Hepatocyte (in vitro differentiated cells): Measurements from ENCODE around the gene D2HGDH. TPM values are rescaled to one million over a fixed set of nuclear protein-coding genes. Genes with fewer than 3 reads are reported as not detected.
"Not testable (repeated sequence)": the region's sequence is repeated elsewhere in the genome, so short reads cannot be mapped to it uniquely, and the experiment has no call there.

ENCODE experiments used
- DNase-seq: peaks from one replicate; pipeline ENCODE4 v3.0.0-alpha.2; 2016; ENCODE audit warnings: low spot score
- H2AFZ ChIP-seq: fragments of 200-600 bp; sonication (generic); 2 replicates; pipeline ENCODE4 v1.6.0; 2016; ENCODE audit warnings: antibody characterized with exemption, mild to moderate bottlenecking
- H3K27ac ChIP-seq: fragments of 200-600 bp; sonication (generic); 2 replicates; pipeline ENCODE4 v1.5.1; 2016; ENCODE audit warnings: mild to moderate bottlenecking
- H3K27me3 ChIP-seq: fragments of 200-600 bp; sonication (generic); 2 replicates; pipeline ENCODE4 v1.6.1; 2016
- H3K36me3 ChIP-seq: fragments of 200-600 bp; sonication (generic); replicated peaks from 2 replicates; pipeline ENCODE4 v1.5.1; 2016; ENCODE audit warnings: low read depth; ENCODE audit not compliant: insufficient read depth
- H3K4me1 ChIP-seq: fragments of 200-600 bp; sonication (generic); 2 replicates; pipeline ENCODE4 v1.5.1; 2016; ENCODE audit warnings: mild to moderate bottlenecking, moderate library complexity; ENCODE audit not compliant: insufficient read depth
- H3K4me2 ChIP-seq: fragments of 200-600 bp; sonication (generic); 2 replicates; pipeline ENCODE4 v1.6.0; 2016
- H3K4me3 ChIP-seq: fragments of 200-600 bp; sonication (generic); 2 replicates; pipeline ENCODE4 v1.5.1; 2016; ENCODE audit warnings: mild to moderate bottlenecking
- H3K79me2 ChIP-seq: fragments of 200-600 bp; sonication (generic); 2 replicates; pipeline ENCODE4 v1.6.0; 2017; ENCODE audit warnings: mild to moderate bottlenecking
- H3K9me2 ChIP-seq: fragments of 200-600 bp; sonication (generic); replicated peaks from 2 replicates; pipeline ENCODE4 v1.6.0; 2017; ENCODE audit warnings: mild to moderate bottlenecking; ENCODE audit not compliant: insufficient read depth
- H3K9me3 ChIP-seq: fragments of 200-600 bp; sonication (generic); 2 replicates; pipeline ENCODE4 v1.5.1; 2016; ENCODE audit warnings: low read depth, mild to moderate bottlenecking
- H4K20me1 ChIP-seq: fragments of 200-600 bp; sonication (generic); 2 replicates; pipeline ENCODE4 v1.6.0; 2016; ENCODE audit warnings: mild to moderate bottlenecking; ENCODE audit not compliant: insufficient read depth, poor library complexity, severe bottlenecking
- EZH2 ChIP-seq: fragments of 200-600 bp; sonication (generic); IDR thresholded peaks from 2 replicates; pipeline ENCODE4 v1.6.1; 2016; ENCODE audit warnings: antibody characterized with exemption, mild to moderate bottlenecking, borderline replicate concordance
- EZH2phosphoT487 ChIP-seq: fragments of 200-600 bp; sonication (generic); IDR thresholded peaks from one replicate; pipeline ENCODE4 v1.6.1; 2018; ENCODE audit warnings: antibody characterized with exemption, mild to moderate bottlenecking, low read depth, moderate library complexity; ENCODE audit not compliant: unreplicated experiment, severe bottlenecking
- WGBS: methylation state at CpG from one replicate; pipeline ENCODE4 v1.1.6; 2016; ENCODE audit warnings: low lambda C conversion rate; ENCODE audit errors: missing lambda C conversion rate; 5-methylcytosine and 5-hydroxymethylcytosine counted together
- polyA plus RNA-seq: library from polyadenylated mRNA; unstranded; fragments of >200 nt; fragmentation: Nextera tagmentation; extraction: Ambion mirVana; gene quantifications from 2 replicates; pipeline ENCODE4 v1.2.1, GENCODE V29; 2016
- total RNA-seq: library from RNA; depleted of rRNA; stranded (reverse); fragments of >200 nt; gene quantifications from 2 replicates; pipeline ENCODE4 v1.2.3, GENCODE V29; 2014
- TF ChIP-seq, protein P1 (sequence below): fragments of 200-600 bp; sonication (generic); IDR thresholded peaks from 2 replicates; pipeline ENCODE4 v1.5.1; 2016; ENCODE audit warnings: antibody characterized with exemption, mild to moderate bottlenecking; ENCODE audit not compliant: poor library complexity

D2HGDH gene
- total and polyA plus RNA-seq, 2 experiments from 2014 or later, result 12.9 to 41.2 TPM

DNA sequence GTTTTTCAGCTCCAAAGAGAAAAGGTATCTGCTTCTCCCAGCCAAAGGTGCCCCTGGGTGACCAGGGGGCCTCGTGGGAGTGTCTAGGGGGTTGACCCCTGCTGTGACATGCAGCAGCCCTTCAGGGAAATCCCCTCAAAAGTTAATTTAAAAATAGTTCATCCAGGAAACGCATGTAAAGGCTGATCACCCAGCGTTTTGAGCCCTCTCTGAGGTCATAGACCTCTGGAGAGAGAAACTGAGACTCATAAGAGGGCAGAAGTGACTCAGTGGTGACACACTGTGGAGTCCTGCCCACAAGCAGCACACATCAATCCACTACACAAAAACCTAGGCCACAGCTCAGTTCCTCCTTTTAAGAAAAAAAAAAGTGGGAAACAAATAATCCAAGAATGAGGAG lies 54.1 kb downstream of the D2HGDH start:
- H3K27ac ChIP-seq, result no peak overlapping the region

DNA sequence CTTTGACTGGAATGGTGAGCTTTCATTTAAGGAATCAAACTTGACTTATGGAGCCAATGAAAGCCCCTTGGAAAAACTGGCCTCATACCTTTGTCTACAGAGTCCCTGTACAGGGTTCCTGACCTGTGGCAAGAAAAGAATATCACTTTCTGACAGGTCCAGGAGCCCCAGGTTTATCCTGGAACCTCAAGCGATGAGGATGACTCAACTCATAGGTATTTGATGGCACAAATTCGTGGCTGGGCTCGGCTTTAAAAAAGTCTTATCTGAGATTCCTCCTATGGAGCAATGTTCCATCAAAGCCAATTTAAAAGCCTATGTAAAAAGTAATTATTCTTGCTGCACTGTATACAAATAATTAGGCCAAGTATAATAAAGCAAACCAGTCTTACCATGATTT lies 57.0 kb downstream of the D2HGDH start:
- not testable (repeated sequence) for H3K9me3 ChIP-seq, H3K36me3 ChIP-seq, H3K4me3 ChIP-seq

More for the DNA sequence above, 54.1 kb downstream of the D2HGDH start:
- Histone ChIP-seq H3K4me2 (no peak overlapping the region), H4K20me1 (no peaks in the 10 kb centered on the region), H3K27me3 (no peaks in the 10 kb centered on the region), H3K4me1 (no peaks in the 10 kb centered on the region), H2AFZ (no peak overlapping the region), H3K4me3 (no peak overlapping the region), H3K9me2 (no peaks in the 10 kb centered on the region), H3K9me3 (no peaks in the 10 kb centered on the region), H3K79me2 (no peaks in the 10 kb centered on the region), H3K36me3 (no peaks in the 10 kb centered on the region)
- 69% methylated on average over 3 of the region's 3 CpGs for whole genome bisulfite sequencing
- DNase-seq, result no peak
- no peak for TF ChIP-seq EZH2phosphoT487
- TF ChIP-seq EZH2, result no peak
- TF ChIP-seq, protein P1, sequence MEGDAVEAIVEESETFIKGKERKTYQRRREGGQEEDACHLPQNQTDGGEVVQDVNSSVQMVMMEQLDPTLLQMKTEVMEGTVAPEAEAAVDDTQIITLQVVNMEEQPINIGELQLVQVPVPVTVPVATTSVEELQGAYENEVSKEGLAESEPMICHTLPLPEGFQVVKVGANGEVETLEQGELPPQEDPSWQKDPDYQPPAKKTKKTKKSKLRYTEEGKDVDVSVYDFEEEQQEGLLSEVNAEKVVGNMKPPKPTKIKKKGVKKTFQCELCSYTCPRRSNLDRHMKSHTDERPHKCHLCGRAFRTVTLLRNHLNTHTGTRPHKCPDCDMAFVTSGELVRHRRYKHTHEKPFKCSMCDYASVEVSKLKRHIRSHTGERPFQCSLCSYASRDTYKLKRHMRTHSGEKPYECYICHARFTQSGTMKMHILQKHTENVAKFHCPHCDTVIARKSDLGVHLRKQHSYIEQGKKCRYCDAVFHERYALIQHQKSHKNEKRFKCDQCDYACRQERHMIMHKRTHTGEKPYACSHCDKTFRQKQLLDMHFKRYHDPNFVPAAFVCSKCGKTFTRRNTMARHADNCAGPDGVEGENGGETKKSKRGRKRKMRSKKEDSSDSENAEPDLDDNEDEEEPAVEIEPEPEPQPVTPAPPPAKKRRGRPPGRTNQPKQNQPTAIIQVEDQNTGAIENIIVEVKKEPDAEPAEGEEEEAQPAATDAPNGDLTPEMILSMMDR, result no peak

DNA sequence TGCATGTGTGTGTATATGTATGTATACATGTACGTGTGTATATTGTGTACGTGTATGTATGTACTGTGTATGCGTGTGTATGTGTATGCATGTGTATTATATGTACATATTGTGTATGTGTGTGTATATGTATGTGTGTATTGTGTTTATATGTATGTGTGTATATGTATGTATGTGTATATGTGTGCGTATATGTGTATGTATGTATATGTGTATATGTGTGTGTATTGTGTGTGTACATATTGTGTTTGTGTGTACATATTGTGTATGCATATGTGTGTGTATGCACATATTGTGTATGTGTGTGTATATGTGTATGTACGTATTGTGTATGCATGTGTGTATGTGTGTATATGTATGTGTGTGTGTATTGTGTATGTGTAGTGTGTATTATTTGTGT lies 59.0 kb downstream of the D2HGDH start:
- Histone ChIP-seq H3K4me1 (no peaks in the 10 kb centered on the region), H3K9me3 (no peaks in the 10 kb centered on the region), H3K27ac (no peak overlapping the region), H3K27me3 (no peaks in the 10 kb centered on the region), H2AFZ (no peak overlapping the region), H3K4me3 (no peak overlapping the region), H3K79me2 (no peaks in the 10 kb centered on the region), H3K36me3 (no peaks in the 10 kb centered on the region), H3K9me2 (no peaks in the 10 kb centered on the region), H3K4me2 (no peak overlapping the region), H4K20me1 (no peaks in the 10 kb centered on the region)
- TF ChIP-seq EZH2 (no peak), EZH2phosphoT487 (no peak)
- TF ChIP-seq, protein P1, result no peak
- 96% methylated on average over 5 of the region's 5 CpGs for WGBS
- DNase-seq, result no peak

More for the DNA sequence above, 57.0 kb downstream of the D2HGDH start:
- H3K27me3 ChIP-seq, H2AFZ ChIP-seq, H3K4me1 ChIP-seq, H3K4me2 ChIP-seq, H3K27ac ChIP-seq, H3K9me2 ChIP-seq, H3K79me2 ChIP-seq, H4K20me1 ChIP-seq: not testable (repeated sequence)
- DNase-seq, result peak; percentile 8
- WGBS, result 65% methylated on average over 3 of the region's 3 CpGs

DNA sequence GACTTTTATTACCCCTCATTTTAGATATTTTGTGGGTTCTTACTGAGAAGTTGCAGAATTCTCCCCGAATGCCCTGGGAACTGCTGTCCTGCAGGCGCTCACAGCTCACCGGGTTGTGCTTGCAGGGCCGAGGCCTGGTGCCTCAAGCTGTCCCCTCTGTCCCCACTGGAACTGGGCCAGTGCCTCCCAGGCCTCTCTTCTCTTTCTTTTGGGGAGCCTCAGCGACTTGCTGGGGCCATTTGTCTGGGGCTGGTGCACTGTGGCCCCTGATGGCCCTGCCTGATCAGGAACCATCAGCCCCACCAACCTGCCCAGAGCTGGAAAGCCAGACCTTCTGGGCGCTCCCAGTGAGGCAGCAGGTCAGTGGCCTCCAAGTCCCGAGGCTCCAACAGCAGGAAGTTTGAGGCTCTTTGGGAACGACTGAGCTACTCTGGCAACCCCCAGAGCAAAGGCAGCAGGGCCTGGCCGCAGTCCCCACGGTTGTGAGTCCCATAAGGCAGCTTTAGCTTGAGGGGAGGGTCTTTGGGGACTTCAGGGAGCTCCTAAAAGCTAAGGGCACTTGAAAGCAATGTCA lies 59.9 kb downstream of the D2HGDH start:
- H3K4me2 ChIP-seq, result no peak overlapping the region
- H3K36me3 ChIP-seq, result no peaks in the 10 kb centered on the region
- H3K4me1 ChIP-seq, result no peaks in the 10 kb centered on the region
- no peaks in the 10 kb centered on the region for H3K79me2 ChIP-seq
- no peaks in the 10 kb centered on the region for H3K9me3 ChIP-seq
- H4K20me1 ChIP-seq, result no peaks in the 10 kb centered on the region
- DNase-seq, result no peak
- TF ChIP-seq, protein P1, result no peak
- TF ChIP-seq EZH2phosphoT487 (no peak), EZH2 (no peak)
- no peaks in the 10 kb centered on the region for H3K9me2 ChIP-seq
- H2AFZ ChIP-seq, result no peak overlapping the region
- no peak overlapping the region for H3K4me3 ChIP-seq
- WGBS, result 94% methylated on average over 10 of the region's 10 CpGs
- no peak overlapping the region for H3K27ac ChIP-seq
- H3K27me3 ChIP-seq, result no peaks in the 10 kb centered on the region
